ENCODE data around the gene MACROD2. TPM values are rescaled to one million over a fixed set of nuclear protein-coding genes. Genes with fewer than 3 reads are reported as not detected.

MACROD2 gene
- total RNA-seq, 1 experiment from 2014 or later, result 1.6 TPM

- no peak overlapping the region for H4K8ac ChIP-seq (replicated peaks; ENCODE audit: insufficient read length, low read depth, low read length)
- no peak overlapping the region for H3K23ac ChIP-seq (ENCODE audit: insufficient read length, low read depth, low read length)
- Mint-ChIP-seq H3K27me3 (ENCODE audit: low read depth) (no peaks in the 10 kb centered on the region), H3K4me3 (no peak overlapping the region), H3K4me1 (peaks cover 8 to 11% of the 10 kb centered on the region in 2 experiments; a peak in 3 of 4 replicates), H3K9me3 (peaks cover 0 to 3% of the 10 kb centered on the region in 2 experiments; a peak in 2 of 5 replicates), H3K27ac (peak overlapping the region in 1 of 3 experiments; percentile 63; a peak in 1 of 7 replicates), H3K36me3 (ENCODE audit: insufficient read depth in 1 of 3, low read depth in 3 of 3) (no peaks in the 10 kb centered on the region)
- no peak for DNase-seq
- H3K18ac ChIP-seq (ENCODE audit: insufficient read length, low read depth, low read length), result no peak overlapping the region
- H3K4me2 ChIP-seq (ENCODE audit: insufficient read depth, insufficient read length, low read length), result no peak overlapping the region
- no peaks in the 10 kb centered on the region for H3K79me1 ChIP-seq (ENCODE audit: insufficient read depth, low read depth, low read length, poor library complexity, severe bottlenecking)
- H4K5ac ChIP-seq (ENCODE audit: insufficient read length, low read depth, low read length), result no peak overlapping the region
- H4K91ac ChIP-seq (ENCODE audit: insufficient read length, low read depth, low read length), result no peak overlapping the region
- no peaks in the 10 kb centered on the region for H4K20me1 ChIP-seq (ENCODE audit: control insufficient read depth, insufficient read depth, insufficient read length)
- no peaks in the 10 kb centered on the region for H3K79me2 ChIP-seq (ENCODE audit: insufficient read depth, low read length)
- H3K4me1 ChIP-seq (ENCODE audit: insufficient read depth, low read length), result no peaks in the 10 kb centered on the region
- no peak overlapping the region for H3K27ac ChIP-seq (ENCODE audit: insufficient read length, low read depth, low read length)
- no peak overlapping the region for H3K56ac ChIP-seq (ENCODE audit: insufficient read length, low read depth, low read length)
- no peak overlapping the region for H3T11ph ChIP-seq (ENCODE audit: low read length)
- H2BK120ac ChIP-seq (ENCODE audit: low read depth, low read length, poor library complexity, severe bottlenecking), result no peak overlapping the region
- no peak overlapping the region for H2AK5ac ChIP-seq (ENCODE audit: insufficient read length, low read length)
- H2BK5ac ChIP-seq (ENCODE audit: insufficient read length, low read length), result no peak overlapping the region
- no peak overlapping the region for H3K14ac ChIP-seq (ENCODE audit: insufficient read depth, low read length)
- no peak for TF ChIP-seq CTCF (conservative IDR thresholded peaks at IDR 0.05)
- no CpG with 5 or more reads among the region's 3 CpGs for WGBS (ENCODE audit: extremely low coverage, insufficient read length, low lambda C conversion rate)
- no peaks in the 10 kb centered on the region for H3K9me3 ChIP-seq (ENCODE audit: control insufficient read depth, low read depth, low read length)
- H2BK12ac ChIP-seq (ENCODE audit: insufficient read length, low read depth, low read length), result no peak overlapping the region
- no peak overlapping the region for H3K9ac ChIP-seq (ENCODE audit: extremely low read depth, insufficient read length, low read length)
- H3K27me3 ChIP-seq (ENCODE audit: insufficient read depth, low read length), result no peaks in the 10 kb centered on the region
- H3K4ac ChIP-seq (ENCODE audit: low read depth, low read length), result no peak overlapping the region
- no peak overlapping the region for H2BK20ac ChIP-seq (ENCODE audit: low read depth, low read length, poor library complexity, severe bottlenecking)
- H3K23me2 ChIP-seq (ENCODE audit: insufficient read length, low read depth, low read length, poor library complexity, severe bottlenecking), result no peaks in the 10 kb centered on the region
- H2BK15ac ChIP-seq (ENCODE audit: low read depth, low read length), result no peak overlapping the region
- H2AFZ ChIP-seq (ENCODE audit: low read length), result no peak overlapping the region
Observed at GRCh38 chr20:14732343-14732742, 737.0 kb downstream of the MACROD2 start.

Measured in H9 (cell line).